HUDEP-2 (cell line): ENCODE data around the gene CX3CR1.

Source experiments
- DNase-seq, 76 experiments: peaks; one replicate each; lab custom pipeline; 2025; ENCODE audit not compliant: unreplicated experiment in 76 of 76; lab: John Stamatoyannopoulos, UW

The CX3CR1 gene

DNA sequence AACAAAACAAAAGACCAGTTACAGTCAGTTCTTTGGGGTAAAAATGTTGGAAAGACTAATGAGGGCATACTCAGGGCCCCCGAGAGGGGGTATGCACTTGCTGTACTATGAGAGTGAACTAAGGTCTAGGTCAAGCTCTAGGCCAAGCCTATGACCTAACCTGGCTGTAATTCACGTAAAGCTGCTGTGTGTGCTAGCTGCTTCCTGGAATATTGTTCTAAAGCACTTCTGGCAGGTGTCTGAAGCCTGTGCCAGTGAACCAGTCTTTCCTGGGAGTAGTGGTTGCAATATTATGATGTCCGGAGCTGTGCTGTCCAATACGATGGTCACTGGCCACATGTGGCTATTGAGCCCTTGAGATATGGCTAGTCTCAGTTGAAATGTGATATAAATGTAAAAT, 13.1 kb upstream of the CX3CR1 start:
- DNase-seq = no peak

DNA sequence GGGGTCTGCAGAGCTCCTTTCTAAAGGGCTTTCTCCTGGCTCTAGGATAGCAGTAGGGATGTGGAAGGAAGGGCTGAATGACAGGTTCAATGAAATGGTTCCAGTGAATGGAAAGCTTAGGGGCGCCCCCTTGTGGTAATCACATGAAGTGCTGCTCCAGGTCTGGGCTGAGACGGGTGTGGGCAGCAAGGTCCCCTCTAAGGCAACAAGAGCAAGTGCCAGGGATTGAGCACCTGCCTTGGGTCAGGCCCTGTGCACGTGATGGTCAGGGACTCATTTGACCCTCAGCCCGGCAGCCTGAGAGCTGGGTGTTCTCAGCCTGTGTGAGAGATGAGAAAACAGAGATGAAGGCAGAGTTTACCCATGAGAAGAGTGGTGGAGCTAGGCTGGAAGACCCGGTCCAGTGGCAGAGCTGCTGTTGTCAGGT, 12.1 kb upstream of the CX3CR1 start:
- DNase-seq = peak in 59 of 76 experiments; percentile 4 to 76 (median 40)

DNA sequence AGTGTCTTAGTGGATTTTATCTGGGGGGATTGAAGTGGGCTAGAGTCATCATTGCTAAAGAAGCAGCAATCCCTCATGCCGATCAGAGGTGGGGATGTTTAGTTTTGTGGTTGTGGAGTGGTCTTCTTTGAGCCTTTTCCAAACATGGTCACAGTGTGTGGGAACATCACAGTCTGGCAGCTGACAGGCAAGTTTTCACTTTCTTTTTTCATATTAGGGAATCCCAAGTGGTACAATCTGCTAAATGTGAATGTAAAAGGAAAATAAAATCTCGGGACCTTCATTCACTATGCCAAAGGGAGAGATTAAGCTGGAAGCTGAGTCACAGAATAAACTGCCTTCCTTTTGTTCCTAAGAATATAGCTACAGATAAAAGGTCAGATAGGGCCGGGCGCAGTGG, 10.4 kb upstream of the CX3CR1 start:
- no peak for DNase-seq

DNA sequence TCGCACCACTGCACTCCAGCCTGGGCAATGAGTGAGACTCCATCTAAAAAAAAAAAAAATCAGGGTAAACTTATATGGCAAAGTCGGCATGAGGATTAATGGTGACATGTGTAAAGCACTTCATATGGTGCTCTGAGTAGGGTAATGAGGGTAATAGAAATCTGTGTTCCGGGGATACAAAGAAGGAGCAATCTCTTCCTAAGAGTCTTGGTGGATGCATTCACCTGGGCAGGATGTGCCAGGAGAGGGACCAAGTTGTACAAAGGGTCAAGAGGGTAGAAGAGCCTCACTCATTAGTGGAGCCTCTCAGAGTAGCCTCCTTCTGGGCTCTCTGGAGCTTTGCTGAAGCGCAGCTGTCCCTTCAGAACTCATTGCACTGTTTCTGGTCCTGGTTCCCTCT, 9.3 kb upstream of the CX3CR1 start:
- no peak for DNase-seq

DNA sequence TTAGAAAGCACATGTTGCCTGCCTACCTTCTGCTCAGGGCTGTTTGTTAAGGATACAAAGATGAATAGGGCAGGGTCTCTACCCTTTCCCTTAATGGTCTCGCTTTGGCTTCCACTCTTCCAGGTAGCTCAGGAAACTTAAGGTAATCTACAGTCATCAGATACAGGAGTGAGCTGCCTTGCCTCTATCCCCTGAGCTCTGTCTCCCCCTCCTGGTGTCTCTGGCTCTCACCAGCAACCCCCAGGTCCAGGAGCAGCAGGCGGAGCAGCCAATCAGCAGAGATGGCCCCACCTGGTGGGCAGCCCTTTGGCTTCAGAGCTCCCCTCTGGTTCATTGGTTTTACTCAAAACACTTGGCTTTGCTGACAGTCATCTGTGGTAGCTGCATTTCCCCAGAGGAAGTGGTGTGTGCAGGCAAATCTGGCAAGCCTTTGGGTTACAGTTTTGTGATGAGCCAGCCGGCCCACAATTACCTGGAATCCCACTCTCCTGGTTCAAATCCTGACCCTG, 8.5 kb upstream of the CX3CR1 start:
- DNase-seq = peak in 67 of 76 experiments; percentile 8 to 76 (median 46)

DNA sequence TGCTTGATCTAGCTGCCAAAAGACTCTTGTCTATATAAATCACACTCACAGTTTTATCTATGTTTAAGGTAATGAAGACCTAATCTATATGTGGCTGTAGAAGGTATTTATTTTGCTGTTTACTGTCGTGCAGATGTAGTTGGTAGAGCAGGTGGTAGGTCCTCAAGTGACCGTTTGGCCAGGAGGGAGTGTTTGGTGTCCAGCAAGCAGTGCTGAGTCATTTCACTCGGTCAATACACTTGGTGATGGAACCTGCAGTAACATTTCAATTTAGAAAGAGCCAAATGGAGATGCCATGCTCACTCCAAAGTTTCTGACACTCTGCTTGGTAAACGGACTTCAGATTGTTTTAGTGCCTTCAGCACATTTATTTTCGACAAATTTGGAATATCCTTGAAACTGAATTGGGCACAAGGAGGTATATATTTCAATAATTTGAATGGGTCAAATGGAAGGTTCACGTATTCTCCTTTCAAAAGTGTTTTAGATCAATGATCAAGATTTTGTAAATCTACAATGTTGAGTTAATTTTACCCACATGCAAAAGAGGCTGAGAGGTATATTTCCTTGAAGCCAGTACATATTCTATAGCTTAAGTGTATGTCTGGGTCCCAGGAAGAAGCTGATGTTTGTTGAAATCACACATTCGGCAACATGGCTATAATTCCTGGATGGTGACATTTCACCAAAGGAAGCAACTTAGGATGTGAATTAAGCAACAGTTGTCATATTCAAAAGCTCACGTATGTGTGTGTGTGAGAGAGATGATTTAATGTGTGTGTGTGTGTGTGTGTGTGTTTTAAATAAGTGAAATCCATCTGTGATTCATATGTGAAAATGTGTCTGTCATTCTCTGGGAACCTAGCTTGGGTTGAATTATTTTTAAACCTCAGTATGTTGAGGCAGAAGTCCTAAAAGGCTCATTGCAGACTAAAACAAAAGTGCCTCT, 7.7 kb upstream of the CX3CR1 start:
- no peak for DNase-seq

DNA sequence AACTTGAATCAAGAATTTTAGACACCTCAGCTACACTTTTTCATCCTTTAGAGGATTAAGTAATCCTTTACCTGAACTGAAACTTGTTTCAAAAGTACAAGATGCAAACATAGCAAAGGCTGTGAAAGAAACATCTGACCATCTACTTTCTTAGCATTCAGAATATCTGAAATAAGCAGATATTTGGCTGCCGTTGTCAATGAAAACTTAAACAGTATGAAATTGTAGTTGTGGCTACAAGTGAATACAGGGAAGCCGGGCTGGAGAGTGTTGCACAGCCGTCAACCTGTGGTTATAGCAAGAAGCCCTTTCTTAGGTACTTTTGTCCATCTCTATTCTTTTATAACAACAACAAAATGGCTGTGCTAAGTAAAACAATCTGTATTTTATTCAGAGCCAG, 6.9 kb upstream of the CX3CR1 start:
- no peak for DNase-seq

DNA sequence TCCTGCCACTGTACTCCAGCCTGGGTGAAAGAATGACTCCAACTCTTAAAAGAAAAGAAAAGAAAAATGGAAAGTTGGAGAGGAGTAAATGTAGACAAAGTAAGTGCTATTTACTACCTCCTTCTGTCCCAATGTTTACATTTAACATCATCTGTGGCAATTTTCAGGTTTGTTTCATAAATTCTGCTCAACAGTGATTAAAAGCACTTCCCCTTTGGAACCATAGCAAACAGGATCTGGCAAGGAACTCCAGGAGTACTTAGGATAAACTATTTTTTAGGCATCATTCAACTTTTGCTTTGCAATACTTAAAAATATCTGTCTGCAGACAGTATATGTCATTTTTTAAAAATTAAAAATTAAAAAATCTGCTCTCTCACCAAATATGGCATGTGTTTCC, 5.5 kb upstream of the CX3CR1 start:
- DNase-seq = no peak

DNA sequence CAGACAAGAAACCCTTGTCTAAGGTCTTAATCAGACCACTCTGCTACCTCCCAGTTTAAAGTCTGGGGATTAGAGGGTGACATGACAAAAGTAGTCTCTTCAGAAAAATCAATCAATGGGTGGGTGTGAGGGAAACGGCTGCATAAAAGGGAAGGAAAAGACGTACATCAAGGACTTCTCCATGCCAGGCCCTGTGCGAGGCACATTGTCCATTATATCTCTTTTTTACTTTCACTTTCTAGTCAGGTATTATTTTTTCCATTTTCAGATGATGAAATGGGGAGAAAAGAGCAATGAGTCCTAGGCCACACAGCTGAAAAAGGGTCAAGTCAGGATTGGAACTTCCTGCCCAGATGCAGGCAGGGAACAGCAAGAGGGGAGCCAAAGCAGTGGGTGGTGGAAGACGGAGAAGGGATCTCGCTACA, 4.6 kb upstream of the CX3CR1 start:
- no peak for DNase-seq

DNA sequence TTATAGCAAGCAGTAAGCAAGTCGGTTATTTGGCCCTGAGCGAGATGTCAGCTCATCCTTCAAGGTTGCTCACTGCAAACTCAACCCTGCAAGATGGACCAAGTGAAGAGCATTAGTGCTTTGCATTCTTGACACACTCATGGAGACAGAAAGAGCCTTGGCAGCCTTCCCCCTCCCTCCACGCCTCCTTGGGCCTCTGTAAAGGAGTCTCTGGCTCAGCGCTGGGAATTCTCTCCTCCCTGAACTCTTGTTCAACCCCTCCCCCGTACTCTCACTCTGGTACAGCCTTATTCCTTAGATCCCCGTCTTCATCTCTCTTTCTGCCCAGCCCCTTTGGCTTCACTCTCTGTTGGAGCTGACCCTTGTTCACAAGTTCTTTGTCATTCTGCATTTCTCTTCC, 2.2 kb upstream of the CX3CR1 start:
- DNase-seq = no peak

DNA sequence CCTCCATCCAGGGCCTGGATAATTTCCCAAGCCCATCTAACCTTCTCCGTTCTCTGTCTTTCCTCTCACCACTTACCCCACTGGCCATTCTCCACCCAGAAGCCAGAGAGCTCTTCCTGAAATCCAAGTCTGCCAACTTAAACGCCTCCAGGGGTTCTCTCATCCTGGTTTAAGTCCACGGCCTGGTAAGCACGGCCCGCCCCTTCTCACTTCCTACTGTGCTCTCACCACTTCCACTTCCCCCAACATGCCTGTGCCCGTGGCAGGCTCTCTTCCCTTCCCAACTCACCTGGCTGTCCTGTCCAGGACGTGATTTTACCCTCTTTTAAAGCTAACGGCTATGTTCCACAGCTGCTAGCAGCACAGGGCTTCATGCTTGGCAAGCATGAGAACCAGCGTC, 1.7 kb upstream of the CX3CR1 start:
- DNase-seq = no peak

DNA sequence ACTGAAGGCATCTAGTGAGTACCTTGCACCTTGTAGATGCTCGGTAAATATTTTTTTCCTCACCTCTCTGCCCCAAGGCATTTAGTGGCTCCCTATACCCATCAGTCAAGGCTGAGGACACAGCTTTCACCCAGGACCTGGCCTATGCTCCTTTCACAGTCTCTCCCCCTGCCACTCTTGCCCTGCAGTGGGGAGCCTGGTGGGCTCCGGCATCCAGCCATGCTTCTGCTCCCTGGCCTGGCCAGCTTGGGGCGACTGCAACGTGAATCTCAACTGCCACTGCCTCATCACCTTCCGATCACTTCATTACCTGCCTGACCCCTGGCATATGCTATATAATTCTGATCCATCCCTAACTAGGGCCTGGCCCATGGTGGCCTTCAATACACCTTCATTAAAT, 735 bp upstream of the CX3CR1 start:
- DNase-seq = no peak

DNA sequence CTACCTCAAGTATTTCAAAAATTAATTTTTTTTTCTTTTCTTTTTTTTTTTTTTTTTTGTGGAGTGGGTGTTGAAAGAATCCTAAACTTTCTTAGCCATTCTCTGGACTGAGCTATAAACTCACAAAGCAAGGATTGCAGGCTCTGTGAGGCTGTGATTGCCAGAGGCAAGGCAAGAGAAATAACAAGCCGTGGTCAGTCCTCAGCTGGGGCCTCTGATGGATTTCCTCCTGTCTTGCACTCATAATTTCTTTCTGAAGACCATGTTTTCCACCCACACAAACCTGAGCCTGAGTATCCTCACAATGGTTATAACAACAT, 1.3 kb downstream of the CX3CR1 start:
- DNase-seq = no peak

DNA sequence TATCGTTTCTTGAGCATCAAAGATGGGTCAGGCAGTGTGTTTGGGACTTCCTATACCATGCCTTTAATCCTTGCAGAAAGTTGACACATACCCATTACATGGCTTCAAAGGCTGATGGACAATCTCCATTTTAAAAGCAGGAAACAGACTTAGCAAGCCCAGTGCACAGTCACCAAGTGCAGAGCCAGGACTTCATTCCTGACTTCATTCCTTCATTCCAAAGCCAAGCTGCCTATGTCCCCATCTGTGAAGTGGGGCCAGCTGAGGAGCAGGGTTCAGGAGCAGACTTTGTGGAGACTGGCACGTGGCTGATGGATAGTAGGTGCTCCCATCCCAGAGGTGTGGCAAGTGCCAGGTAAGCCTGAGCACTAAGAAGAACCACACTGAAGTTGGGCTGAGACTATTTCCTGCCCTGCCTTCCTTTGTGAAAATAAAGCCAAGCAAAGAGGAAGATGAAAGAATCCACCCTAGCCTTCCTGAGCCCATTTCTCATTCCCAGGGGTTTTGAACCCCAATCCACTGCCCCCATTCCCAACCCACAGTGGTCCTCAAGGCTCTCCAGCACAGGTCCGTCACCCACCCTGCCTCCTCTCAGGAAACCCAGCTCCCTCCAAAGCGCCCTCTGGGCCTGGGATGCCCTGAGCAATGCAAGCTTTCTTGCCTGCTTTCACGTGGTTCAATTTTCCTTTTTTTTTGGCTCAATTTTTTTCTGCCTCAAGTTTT, 1.8 kb downstream of the CX3CR1 start:
- DNase-seq = no peak

DNA sequence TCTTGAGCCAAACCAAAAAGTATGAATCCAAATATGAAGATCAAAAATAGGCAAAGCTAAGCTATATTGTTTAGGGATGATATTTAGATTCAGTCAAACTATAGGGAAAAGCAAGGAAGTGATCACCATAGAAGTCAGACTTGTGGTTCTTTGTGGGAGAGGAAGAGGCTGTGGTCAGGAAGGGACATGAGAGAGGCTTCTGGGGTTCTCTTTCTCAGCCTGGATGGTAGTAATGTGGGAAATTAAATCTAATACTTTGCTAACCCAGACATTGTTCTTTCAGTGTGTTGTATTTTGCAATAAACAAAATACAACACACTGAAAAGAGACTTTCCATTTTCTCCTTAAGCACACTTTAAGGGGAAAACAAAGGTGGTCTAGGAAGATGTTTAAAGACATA, 3.1 kb downstream of the CX3CR1 start:
- DNase-seq = no peak

DNA sequence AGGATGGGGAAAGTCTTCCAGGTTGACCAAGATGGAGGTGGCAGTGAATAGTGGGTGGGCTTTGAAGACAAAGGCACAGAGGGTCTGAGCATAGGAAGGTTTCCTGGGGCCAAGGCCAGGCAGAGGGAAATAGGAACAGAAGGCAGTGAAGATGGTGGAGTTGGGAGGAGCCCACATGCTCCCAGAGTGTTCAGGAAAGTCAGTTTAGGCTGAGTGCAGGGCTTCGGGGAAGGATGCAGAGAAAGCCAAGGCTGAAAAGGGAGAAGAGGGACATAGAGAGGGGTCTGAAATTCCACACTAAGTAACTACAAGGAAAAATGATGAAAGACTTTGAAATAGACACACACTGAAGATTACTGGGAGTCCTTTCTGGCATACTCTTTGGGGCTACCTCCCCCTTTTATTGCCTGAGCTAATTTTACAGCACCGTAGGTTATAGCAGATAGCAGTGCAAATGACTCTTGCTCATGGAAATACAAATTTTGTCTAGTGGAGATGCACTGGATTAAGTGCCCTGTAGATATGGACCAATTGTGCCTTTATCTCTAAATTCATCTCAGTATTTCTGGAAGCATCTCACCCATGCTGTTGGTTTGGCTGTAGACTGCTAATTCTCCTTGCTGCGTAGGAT, 3.8 kb downstream of the CX3CR1 start:
- no peak for DNase-seq

DNA sequence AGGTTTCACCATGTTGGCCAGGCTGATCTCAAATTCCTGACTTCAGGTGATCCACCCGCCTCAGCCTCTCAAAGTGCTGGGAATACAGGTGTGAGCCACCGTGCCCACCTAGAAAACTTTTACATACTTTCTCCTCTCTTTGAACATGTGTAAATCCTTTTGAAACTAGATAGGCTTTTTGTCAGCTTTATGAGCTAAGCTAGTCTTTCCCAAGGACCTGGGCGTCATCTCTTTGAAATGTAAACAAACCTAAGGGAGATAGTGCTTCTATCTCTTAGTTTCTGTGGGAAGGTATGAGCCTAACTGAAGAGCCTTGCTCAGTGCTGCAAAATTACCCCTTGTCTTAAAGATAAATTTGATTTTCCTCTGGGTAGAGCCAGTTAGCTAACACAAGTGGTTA, 4.8 kb downstream of the CX3CR1 start:
- no peak for DNase-seq

DNA sequence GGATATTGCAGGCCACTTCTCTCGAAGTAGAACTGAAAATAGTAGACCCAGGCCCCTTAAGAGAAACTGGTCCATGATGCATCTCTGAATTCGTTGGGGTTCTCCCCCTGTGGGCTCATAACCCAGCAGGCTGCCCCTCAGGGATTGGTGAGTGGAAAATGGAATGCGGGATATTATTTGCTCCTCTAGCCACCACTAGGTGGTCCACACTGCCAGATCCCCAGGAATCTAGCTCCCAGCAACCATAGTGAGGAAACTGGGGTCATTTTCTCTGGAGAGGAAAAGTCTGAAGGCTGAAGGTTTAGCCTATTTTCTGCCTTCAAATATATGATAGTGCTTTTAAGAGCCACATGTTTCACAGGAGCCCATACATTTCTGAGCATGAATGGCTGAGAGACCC, 6.7 kb downstream of the CX3CR1 start:
- no peak for DNase-seq

DNA sequence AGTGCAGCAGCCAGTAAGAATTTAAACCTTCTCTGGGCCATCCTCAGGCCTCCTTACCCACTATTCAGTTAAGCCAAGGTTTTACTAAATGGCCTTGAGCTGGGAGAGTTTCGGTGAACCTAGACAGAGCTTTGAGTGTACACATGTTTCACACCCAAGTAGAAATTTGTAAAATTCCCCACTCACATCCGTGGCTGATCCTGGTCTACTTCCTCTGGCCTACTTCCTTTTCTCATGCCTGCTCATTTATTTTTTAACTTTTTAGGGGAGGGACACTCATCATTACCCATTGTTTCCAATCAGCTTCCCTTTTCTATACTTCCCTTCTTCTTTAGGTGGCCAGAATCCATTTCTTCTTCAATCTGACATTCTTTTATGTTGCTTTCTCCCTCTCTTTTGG, 7.6 kb downstream of the CX3CR1 start:
- no peak for DNase-seq

DNA sequence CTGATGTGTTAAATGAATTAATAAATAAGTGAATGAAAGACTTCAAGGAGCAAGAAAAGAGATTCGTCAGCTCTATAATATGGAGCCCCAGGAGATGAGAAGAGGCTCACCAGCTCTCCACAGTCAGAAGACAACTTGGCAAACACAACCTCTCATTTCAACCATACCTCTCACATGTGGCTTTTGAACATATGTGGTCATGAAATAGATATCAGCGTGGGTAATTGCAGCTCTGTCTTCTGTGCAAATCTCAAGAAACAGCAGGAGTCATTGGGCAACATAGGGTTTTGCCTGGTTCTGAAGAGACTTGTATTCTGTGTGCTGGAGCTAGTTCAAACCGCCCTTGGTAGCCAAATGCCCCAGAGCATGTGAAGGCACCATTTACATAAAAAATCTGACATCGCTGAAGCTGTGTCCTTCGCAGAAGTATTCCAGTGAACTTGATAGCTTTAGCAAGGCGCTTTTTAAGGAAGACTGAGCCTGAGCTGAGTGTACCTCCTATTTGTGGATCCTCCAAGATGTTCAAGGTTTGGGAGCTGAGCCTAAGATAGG, 8.4 kb downstream of the CX3CR1 start:
- DNase-seq = no peak

DNA sequence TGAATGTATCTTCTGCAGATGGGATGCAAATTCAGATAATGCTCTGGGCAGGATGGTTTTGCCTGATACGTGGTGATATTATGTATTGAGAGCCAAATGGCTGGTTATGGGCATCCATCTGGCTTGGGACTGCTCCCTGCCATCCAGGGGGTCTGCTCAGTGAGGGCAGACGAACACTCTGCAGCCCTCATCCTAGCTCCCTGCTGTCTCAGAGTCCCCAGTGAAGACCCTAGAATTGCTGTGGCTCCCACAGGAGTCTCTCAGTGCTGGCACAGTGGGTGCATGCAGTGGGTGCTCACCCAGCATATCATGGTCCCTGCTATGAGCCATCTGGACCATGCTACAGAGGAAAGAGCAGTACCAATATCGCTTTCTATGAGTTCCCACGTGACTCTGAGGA, 10.3 kb downstream of the CX3CR1 start:
- DNase-seq = no peak
